Ovary (tissue), 9 donors: ENCODE data around the gene ERRFI1. TPM values are rescaled to one million over a fixed set of nuclear protein-coding genes. Genes with fewer than 3 reads are reported as not detected.
A peak's percentile ranks its signal among the peaks of the same experiment; 100 is the strongest.

Source experiments
- DNase-seq, 5 donors: peaks; one replicate each; pipeline ENCODE4 v3.0.0-alpha.2; 2019 to 2020
- H3K27ac ChIP-seq, 2 donors: fragments of 200-600 bp; one replicate each; pipeline versions ENCODE4 v1.5.1 to v1.8.0; 2019 to 2022
- H3K27me3 ChIP-seq: fragments of 200-600 bp; one replicate; pipeline ENCODE4 v1.8.0; 2022
- H3K36me3 ChIP-seq: fragments of 200-600 bp; sonication (generic); one replicate; pipeline ENCODE4 v1.5.1; 2019
- H3K4me1 ChIP-seq: one replicate; pipeline ENCODE4 v1.8.1; 2013; ENCODE audit warnings: mild to moderate bottlenecking, moderate library complexity; ENCODE audit not compliant: insufficient read depth
- H3K4me3 ChIP-seq: fragments of 200-600 bp; sonication (generic); one replicate; pipeline ENCODE4 v1.5.1; 2017
- H3K9me3 ChIP-seq, 2 donors: fragments of 200-600 bp in 1 of 2; sonication (generic) in 1 of 2; one replicate each; pipeline versions ENCODE4 v1.5.1 to v1.8.1; 2013 to 2019; ENCODE audit warnings: mild to moderate bottlenecking in 1 of 2, moderate library complexity in 1 of 2
- CTCF ChIP-seq, 3 donors: fragments of 450-650 bp in 2 of 3; fragments of 200-600 bp in 1 of 3; IDR thresholded peaks; one replicate each; pipeline versions ENCODE4 v1.5.1 to v1.8.0; 2016 to 2022; ENCODE audit warnings: antibody characterized with exemption in 3 of 3, mild to moderate bottlenecking in 1 of 3
- EP300 ChIP-seq: sonication (generic); formaldehyde crosslinking; IDR thresholded peaks from one replicate; pipeline ENCODE4 v1.6.1; 2017; ENCODE audit warnings: antibody characterized with exemption
- POLR2A ChIP-seq: fragments of 450-650 bp; IDR thresholded peaks from one replicate; pipeline ENCODE4 v1.6.1; 2017; ENCODE audit warnings: antibody characterized with exemption, mild to moderate bottlenecking, moderate library complexity
- WGBS, 3 donors: extraction: QIAGEN DNeasy Blood & Tissue Kit in 1 of 3; methylation state at CpG; one replicate each; pipeline versions ENCODE4 v1.1.5 to v1.1.7; 2013 to 2017; 5-methylcytosine and 5-hydroxymethylcytosine counted together
- intact Hi-C, 4 donors: fragments of 100-400 bp; cut with DNase I; formaldehyde crosslinking; loops; one replicate each; pipeline versions ENCODE4 v1.11.0 to v1.15.1; 2022 to 2023
- polyA plus RNA-seq, 2 donors: library from polyadenylated mRNA; stranded (reverse); fragments of 200-250 nt in 1 of 2; fragments of 350-450 nt in 1 of 2; fragmentation: Illumina TruSeq in 1 of 2; extraction: RNeasy Lipid Tissue Mini Kit (QIAGEN cat#74804) in 1 of 2; gene quantifications; one replicate each; pipeline ENCODE4 v1.2.3, GENCODE V29; 2013 to 2014
- total RNA-seq, 7 donors: library from RNA; depleted of rRNA in 2 of 7; stranded (reverse); fragments of >200 nt in 2 of 7; fragmentation: NEBNext Ultra II Directional in 3 of 7; extraction: Animal tissue kit (Norgen Biotek cat#: 25700) in 3 of 7; gene quantifications; one replicate each; pipeline versions ENCODE4 v1.1.0 to v1.2.4, GENCODE V29; 2016 to 2023
- donor health status: DM: no; HTN: no; CAD: no; lungs with moderate emphysema.
- donor health status: DM: no; HTN: no; CAD: no.
- donor health status: Bipolar disorder and iron deficiency.
- donor health status: DM: yes; HTN: yes; CAD: no.
- donor health status: DM: no; HTN: no; CAD: no.
- donor health status: DM: yes; HTN: yes; CAD: no.

ERRFI1 gene
- total and polyA plus RNA-seq, 9 donors: 61.3 to 256 (median 109) TPM

GRCh38 chr1:8025671-8026144 lies 401 bp downstream of the ERRFI1 start:
- intact Hi-C loops: loop anchor here (5.0 to 10.0 kb wide), 4 partner anchors 112 to 319 kb away; partner anchors contain the start of gene SLC45A1 (in 2 of the 4)
- 0 to 1% (median 0%) methylated on average over 21 to 69 of the region's 69 CpGs for WGBS, 3 donors
- Histone ChIP-seq H3K27ac (peak overlapping the region; percentile 94 to 99), H3K4me1 (peaks cover 10% of the 10 kb centered on the region), H3K36me3 (no peaks in the 10 kb centered on the region), H3K9me3 (no peaks in the 10 kb centered on the region), H3K4me3 (peak overlapping the region; percentile 68), H3K27me3 (no peaks in the 10 kb centered on the region)
- peak in 1 of 5 donors; percentile 33 for DNase-seq
- TF ChIP-seq CTCF (IDR thresholded peaks at IDR 0.05): no peak
- no peak for TF ChIP-seq POLR2A
- TF ChIP-seq EP300: no peak

- Histone ChIP-seq H3K27me3 (no peaks in the 10 kb centered on the region), H3K36me3 (no peaks in the 10 kb centered on the region), H3K9me3 (no peaks in the 10 kb centered on the region), H3K4me1 (peaks cover 10% of the 10 kb centered on the region), H3K4me3 (peak overlapping the region; percentile 68), H3K27ac (peak overlapping the region; percentile 94 to 99)
- WGBS, 3 donors: 2 to 3% (median 2%) methylated on average over 19 of the region's 19 CpGs
- TF ChIP-seq POLR2A (no peak), CTCF (IDR thresholded peaks at IDR 0.05) (no peak), EP300 (no peak)
- intact Hi-C loops: loop anchor here (5.0 to 10.0 kb wide), 4 partner anchors 112 to 320 kb away; partner anchors contain the start of gene SLC45A1 (in 2 of the 4)
- DNase-seq: no peak
Measured at GRCh38 chr1:8025061-8025670, 943 bp downstream of the ERRFI1 start.

GRCh38 chr1:8024329-8024728 lies 1.8 kb downstream of the ERRFI1 start:
- no peaks in the 10 kb centered on the region for H3K9me3 ChIP-seq
- 55 to 76% (median 67%) methylated on average over 3 of the region's 3 CpGs for WGBS, 3 donors
- H3K27ac ChIP-seq: no peak overlapping the region
- intact Hi-C loops: loop anchor here in 3 of 4 donors (10.0 kb wide), 2 partner anchors 290 to 320 kb away; partner anchors contain the start of gene SLC45A1 (in 2 of the 3)
- H3K27me3 ChIP-seq: no peaks in the 10 kb centered on the region
- no peak for TF ChIP-seq CTCF (IDR thresholded peaks at IDR 0.05)
- TF ChIP-seq EP300: no peak
- TF ChIP-seq POLR2A: no peak
- no peaks in the 10 kb centered on the region for H3K36me3 ChIP-seq
- H3K4me3 ChIP-seq: peak overlapping the region; percentile 68
- no peak for DNase-seq
- peaks cover 10% of the 10 kb centered on the region for H3K4me1 ChIP-seq

GRCh38 chr1:8023995-8024313 lies 2.2 kb downstream of the ERRFI1 start:
- Histone ChIP-seq H3K36me3 (no peaks in the 10 kb centered on the region), H3K4me3 (peak overlapping the region; percentile 68), H3K27ac (peak overlapping the region in 1 of 2 donors; percentile 22), H3K9me3 (no peaks in the 10 kb centered on the region), H3K4me1 (peaks cover 10% of the 10 kb centered on the region), H3K27me3 (no peaks in the 10 kb centered on the region)
- intact Hi-C loops: loop anchor here in 3 of 4 donors (10.0 kb wide), 2 partner anchors 291 to 321 kb away; partner anchors contain the start of gene SLC45A1 (in 2 of the 3)
- DNase-seq: no peak
- TF ChIP-seq POLR2A (no peak), CTCF (IDR thresholded peaks at IDR 0.05) (no peak), EP300 (no peak)
- WGBS, 3 donors: 32 to 81% (median 64%) methylated on average over 1 of the region's 1 CpG
